ENCODE results near the gene KCNQ1.

DNA sequence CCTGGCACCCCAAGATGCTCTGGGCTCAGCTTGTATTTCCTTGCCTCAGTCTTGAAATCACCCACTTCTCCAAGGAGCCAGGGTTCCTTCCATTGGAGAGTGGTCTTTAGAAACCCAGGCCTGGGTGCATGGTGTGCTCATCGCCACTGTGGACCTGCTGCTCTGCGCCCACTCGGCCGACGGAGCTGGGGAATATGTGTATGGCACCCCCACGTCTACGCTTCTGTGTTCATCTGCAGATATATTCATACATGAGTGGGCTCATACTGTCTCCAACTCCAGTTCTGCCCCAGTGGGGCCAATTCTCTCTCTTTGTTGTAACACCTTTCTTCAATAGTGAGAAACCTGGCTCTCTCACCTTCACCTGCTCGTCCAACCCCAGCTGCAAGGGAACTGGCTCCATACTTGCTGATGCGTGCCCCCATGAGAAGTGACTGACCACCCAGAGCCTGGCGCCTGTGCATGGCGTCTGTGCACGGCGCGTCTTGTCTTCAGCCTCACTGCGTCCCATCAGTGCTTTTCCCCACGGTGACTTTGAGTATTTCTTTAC, 39.8 kb downstream of the KCNQ1 start:
- TF ChIP-seq, protein P1, sequence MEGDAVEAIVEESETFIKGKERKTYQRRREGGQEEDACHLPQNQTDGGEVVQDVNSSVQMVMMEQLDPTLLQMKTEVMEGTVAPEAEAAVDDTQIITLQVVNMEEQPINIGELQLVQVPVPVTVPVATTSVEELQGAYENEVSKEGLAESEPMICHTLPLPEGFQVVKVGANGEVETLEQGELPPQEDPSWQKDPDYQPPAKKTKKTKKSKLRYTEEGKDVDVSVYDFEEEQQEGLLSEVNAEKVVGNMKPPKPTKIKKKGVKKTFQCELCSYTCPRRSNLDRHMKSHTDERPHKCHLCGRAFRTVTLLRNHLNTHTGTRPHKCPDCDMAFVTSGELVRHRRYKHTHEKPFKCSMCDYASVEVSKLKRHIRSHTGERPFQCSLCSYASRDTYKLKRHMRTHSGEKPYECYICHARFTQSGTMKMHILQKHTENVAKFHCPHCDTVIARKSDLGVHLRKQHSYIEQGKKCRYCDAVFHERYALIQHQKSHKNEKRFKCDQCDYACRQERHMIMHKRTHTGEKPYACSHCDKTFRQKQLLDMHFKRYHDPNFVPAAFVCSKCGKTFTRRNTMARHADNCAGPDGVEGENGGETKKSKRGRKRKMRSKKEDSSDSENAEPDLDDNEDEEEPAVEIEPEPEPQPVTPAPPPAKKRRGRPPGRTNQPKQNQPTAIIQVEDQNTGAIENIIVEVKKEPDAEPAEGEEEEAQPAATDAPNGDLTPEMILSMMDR (IDR thresholded peaks at IDR 0.05) = no peak
- TF ChIP-seq CREM (CRISPR knock-in tag; IDR thresholded peaks at IDR 0.05) (no peak), ZNF416 (CRISPR knock-in tag; IDR thresholded peaks at IDR 0.05) (no peak)

All from WTC11 (cell line).